NK-92 (cell line): ENCODE data around the gene PCYT1B.

Source experiments
- DNase-seq: peaks from one replicate; lab custom pipeline; 2025; ENCODE audit not compliant: unreplicated experiment; lab: John Stamatoyannopoulos, UW

Gene PCYT1B

GRCh38 chrX:24528605-24529004, 118.5 kb downstream of the PCYT1B start:
- DNase-seq = no peak

- DNase-seq = no peak
These were observed 120.5 kb downstream of the PCYT1B start for GRCh38 chrX:24526616-24527015.

GRCh38 chrX:24525455-24525854, 121.7 kb downstream of the PCYT1B start:
- DNase-seq = no peak

- DNase-seq = no peak
These were observed 126.7 kb downstream of the PCYT1B start for GRCh38 chrX:24520472-24520871.

GRCh38 chrX:24515447-24515846, 131.7 kb downstream of the PCYT1B start:
- DNase-seq = no peak

- no peak for DNase-seq
These were observed 133.7 kb downstream of the PCYT1B start for GRCh38 chrX:24513416-24513815.

- no peak for DNase-seq
These were observed 138.8 kb downstream of the PCYT1B start for GRCh38 chrX:24508375-24508774.
